HUES6 (cell line): ENCODE data around the gene LIG1.

Source experiments
- H3K27ac ChIP-seq: 2 replicates; pipeline ENCODE4 v1.7.0; 2013; ENCODE audit warnings: low read depth, mild to moderate bottlenecking, low read length, inconsistent platforms
- H3K27me3 ChIP-seq: 2 replicates; pipeline ENCODE4 v1.6.1; 2013; ENCODE audit warnings: low read length; ENCODE audit not compliant: control insufficient read depth, insufficient read depth
- H3K36me3 ChIP-seq: 2 replicates; pipeline ENCODE4 v1.6.1; 2013; ENCODE audit warnings: low read length; ENCODE audit not compliant: control insufficient read depth, insufficient read depth
- H3K4me1 ChIP-seq: 2 replicates; pipeline ENCODE4 v1.6.1; 2013; ENCODE audit warnings: low read length; ENCODE audit not compliant: control insufficient read depth, insufficient read depth
- H3K4me3 ChIP-seq: 2 replicates; pipeline ENCODE4 v1.5.1; 2013; ENCODE audit warnings: low read depth, low read length
- H3K9ac ChIP-seq: one replicate; pipeline ENCODE4 v1.6.1; 2013; ENCODE audit warnings: mild to moderate bottlenecking, low read length
- H3K9me3 ChIP-seq: 2 replicates; pipeline ENCODE4 v1.6.1; 2013; ENCODE audit warnings: low read depth, low read length; ENCODE audit not compliant: control insufficient read depth, insufficient read depth

The LIG1 gene

DNA sequence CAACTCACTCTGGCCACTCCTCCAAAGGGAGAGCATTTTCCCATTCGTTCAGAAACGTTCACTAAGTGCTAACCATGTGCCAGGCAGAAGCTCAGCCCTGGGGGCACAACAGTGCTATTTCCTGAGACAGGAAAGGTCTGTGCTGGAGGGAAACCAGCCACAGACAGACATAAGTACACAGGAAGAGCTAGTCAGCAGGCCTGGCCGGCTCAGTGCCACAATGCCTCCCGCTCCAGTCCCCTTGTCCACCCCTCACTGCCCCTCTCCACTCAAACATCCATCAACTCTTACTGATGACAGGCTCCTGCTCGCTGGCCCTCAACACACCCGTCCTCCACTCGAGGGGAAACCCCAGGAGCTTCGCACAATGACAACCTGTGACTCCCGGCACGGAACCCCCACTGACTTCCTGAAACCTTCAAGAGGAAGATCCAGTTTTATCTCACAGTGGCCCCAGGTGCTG is 48.2 kb downstream of the LIG1 start:
- Histone ChIP-seq H3K4me1 (no peaks in the 10 kb centered on the region), H3K27me3 (no peaks in the 10 kb centered on the region), H3K4me3 (no peak overlapping the region), H3K36me3 (peaks cover 81% of the 10 kb centered on the region), H3K9me3 (no peaks in the 10 kb centered on the region), H3K27ac (no peak overlapping the region), H3K9ac (no peak overlapping the region)

- no peak overlapping the region for H3K27ac ChIP-seq
- no peak overlapping the region for H3K4me3 ChIP-seq
- H3K9me3 ChIP-seq, result no peaks in the 10 kb centered on the region
- H3K4me1 ChIP-seq, result no peaks in the 10 kb centered on the region
- no peak overlapping the region for H3K9ac ChIP-seq
- H3K27me3 ChIP-seq, result no peaks in the 10 kb centered on the region
- H3K36me3 ChIP-seq, result peaks cover 81% of the 10 kb centered on the region
These were observed 49.1 kb downstream of the LIG1 start for GRCh38 chr19:48121066-48121465.

- Histone ChIP-seq H3K4me1 (no peaks in the 10 kb centered on the region), H3K4me3 (no peak overlapping the region), H3K36me3 (peaks cover 81% of the 10 kb centered on the region), H3K9ac (no peak overlapping the region), H3K27me3 (no peaks in the 10 kb centered on the region), H3K9me3 (no peaks in the 10 kb centered on the region), H3K27ac (no peak overlapping the region)
These were observed 49.6 kb downstream of the LIG1 start for GRCh38 chr19:48120505-48120904.

GRCh38 chr19:48118131-48118517 is 52.0 kb downstream of the LIG1 start:
- H3K27me3 ChIP-seq, result no peaks in the 10 kb centered on the region
- H3K27ac ChIP-seq, result no peak overlapping the region
- no peaks in the 10 kb centered on the region for H3K9me3 ChIP-seq
- H3K4me1 ChIP-seq, result no peaks in the 10 kb centered on the region
- H3K36me3 ChIP-seq, result peaks cover 70% of the 10 kb centered on the region
- no peak overlapping the region for H3K4me3 ChIP-seq
- no peak overlapping the region for H3K9ac ChIP-seq

DNA sequence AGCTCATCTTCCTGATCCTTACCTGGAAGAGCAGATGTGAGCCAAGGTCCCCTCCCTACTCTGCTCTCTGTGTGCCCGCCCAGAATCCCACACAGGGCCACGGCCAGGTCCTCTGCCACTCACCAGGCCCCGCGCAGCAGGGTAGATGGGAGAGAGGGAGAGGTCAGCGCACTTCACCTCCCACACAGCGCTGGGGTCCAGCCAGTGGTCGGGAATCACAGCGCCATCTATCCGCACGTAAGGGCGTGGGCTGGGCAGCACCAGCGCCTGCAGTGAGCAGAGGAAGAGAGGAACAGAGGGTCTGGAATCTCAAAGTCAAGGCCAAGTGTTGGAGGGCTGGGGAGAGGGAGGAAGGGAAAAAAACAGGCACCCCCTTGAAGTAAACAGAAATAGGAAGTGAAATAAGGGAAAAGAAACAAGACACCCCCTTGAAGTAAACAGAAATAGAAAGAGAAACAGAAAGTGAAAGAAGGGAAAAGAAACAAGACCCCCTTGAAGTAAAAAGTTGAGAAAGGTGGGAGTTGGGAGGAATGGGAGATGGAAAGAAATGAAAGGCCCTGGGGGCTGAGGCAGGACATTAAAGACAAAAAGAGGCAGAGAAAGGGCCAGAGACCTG is 52.5 kb downstream of the LIG1 start:
- Histone ChIP-seq H3K27ac (no peak overlapping the region), H3K27me3 (no peaks in the 10 kb centered on the region), H3K4me1 (no peaks in the 10 kb centered on the region), H3K36me3 (peaks cover 65% of the 10 kb centered on the region), H3K4me3 (no peak overlapping the region), H3K9me3 (no peaks in the 10 kb centered on the region), H3K9ac (no peak overlapping the region)

DNA sequence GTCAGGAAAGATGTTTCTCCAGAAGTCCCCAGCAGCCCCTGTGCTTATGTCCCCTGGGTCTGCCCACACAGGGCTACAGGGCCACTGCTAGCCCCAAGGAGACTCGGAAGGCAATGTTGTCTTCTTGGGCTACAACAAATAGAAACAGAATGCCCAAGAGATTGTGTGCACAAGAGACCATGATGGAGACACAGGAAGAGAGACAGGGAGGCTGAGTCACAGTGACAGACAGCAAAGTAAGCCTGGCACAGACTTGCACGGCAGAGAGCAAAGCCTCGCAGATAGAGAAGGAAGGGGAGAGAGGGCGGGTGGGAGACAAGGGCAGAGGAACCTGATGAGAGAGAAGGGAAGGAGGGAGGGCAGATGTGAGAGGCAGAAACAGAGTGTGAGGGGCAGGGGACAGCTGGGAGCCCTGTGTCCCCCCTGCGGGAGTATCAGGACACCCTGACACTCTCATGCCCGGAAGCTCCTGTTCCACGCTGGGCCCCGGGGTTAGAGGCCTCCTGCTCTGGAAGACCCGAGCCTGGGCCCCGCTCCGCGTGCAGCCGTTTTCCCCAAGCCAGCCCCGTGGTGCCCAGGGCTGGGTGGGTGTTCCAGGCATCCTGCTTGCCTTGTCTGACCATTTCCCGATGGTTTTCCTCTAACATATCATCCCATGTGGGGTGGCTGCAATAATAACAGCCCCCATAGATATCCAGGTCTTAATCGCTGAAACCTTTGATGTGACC is 56.8 kb downstream of the LIG1 start:
- Histone ChIP-seq H3K36me3 (peaks cover 30% of the 10 kb centered on the region), H3K9me3 (no peaks in the 10 kb centered on the region), H3K27me3 (peaks cover 2% of the 10 kb centered on the region; the same call in 1 of the 2 replicates), H3K4me3 (no peak overlapping the region), H3K9ac (no peak overlapping the region), H3K27ac (no peak overlapping the region), H3K4me1 (no peaks in the 10 kb centered on the region; the same call in 1 of the 2 replicates)

GRCh38 chr19:48111280-48111679 is 58.9 kb downstream of the LIG1 start:
- H3K9me3 ChIP-seq, result no peaks in the 10 kb centered on the region
- H3K36me3 ChIP-seq, result peaks cover 14% of the 10 kb centered on the region
- peaks cover 6% of the 10 kb centered on the region; the same call in 1 of the 2 replicates for H3K27me3 ChIP-seq
- no peaks in the 10 kb centered on the region; the same call in 1 of the 2 replicates for H3K4me1 ChIP-seq
- no peak overlapping the region for H3K27ac ChIP-seq
- H3K4me3 ChIP-seq, result no peak overlapping the region
- H3K9ac ChIP-seq, result no peak overlapping the region

DNA sequence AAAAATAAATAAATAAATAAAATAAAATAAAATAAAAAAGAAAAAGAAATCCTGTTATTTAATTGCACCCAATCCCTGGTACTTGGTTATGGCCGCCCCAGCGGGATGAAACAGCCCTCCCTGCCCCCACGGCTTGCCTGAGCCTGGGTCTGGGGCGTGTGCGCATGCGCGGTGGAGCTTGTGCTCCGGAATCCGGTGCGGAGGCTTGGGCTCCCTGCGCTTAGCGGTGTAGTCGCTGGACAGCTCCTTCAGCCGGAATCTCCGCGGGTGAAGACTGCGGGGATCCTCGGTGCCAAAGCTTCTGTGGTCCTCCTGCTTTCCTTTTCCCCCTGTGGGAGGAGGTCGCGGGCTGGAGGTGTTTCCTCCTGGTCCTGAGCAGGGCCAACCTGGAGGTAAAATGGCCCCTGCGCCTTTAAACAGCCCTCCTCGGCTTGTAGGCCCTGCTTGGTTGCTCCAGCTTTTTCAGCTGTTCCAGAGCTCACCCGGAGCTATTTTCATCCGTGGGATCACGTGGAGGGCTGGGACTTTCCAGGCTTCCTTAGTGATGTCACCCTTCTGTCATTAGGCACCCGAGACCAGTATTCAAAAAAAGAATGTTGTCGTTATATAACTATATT is 59.7 kb downstream of the LIG1 start, which contains the start of gene PLA2G4C:
PLA2G4C (minus strand) TSS at position 468 of the 617 bp plus-strand sequence. CDS start 4,288 bp downstream, outside the sequence.
- H3K9ac ChIP-seq, result peak within 1 kb of the TSS; percentile 61
- no peaks in the 10 kb centered on the region; the same call in 1 of the 2 replicates for H3K4me1 ChIP-seq
- H3K27me3 ChIP-seq, result peaks cover 6% of the 10 kb centered on the region; the same call in 1 of the 2 replicates
- no peaks in the 10 kb centered on the region for H3K9me3 ChIP-seq
- H3K36me3 ChIP-seq, result peaks cover 9% of the 10 kb centered on the region; the same call in 1 of the 2 replicates
- no peak within 1 kb of the TSS for H3K27ac ChIP-seq
- H3K4me3 ChIP-seq, result peak within 1 kb of the TSS; percentile 53

GRCh38 chr19:48108997-48109782 is 61.0 kb downstream of the LIG1 start:
- no peaks in the 10 kb centered on the region; the same call in 1 of the 2 replicates for H3K4me1 ChIP-seq
- H3K27me3 ChIP-seq, result peaks cover 6% of the 10 kb centered on the region; the same call in 1 of the 2 replicates
- H3K36me3 ChIP-seq, result peaks cover under 1% of the 10 kb centered on the region; the same call in 1 of the 2 replicates
- no peaks in the 10 kb centered on the region for H3K9me3 ChIP-seq
- no peak overlapping the region for H3K9ac ChIP-seq
- H3K4me3 ChIP-seq, result no peak overlapping the region
- no peak overlapping the region for H3K27ac ChIP-seq

GRCh38 chr19:48103922-48104321 is 66.2 kb downstream of the LIG1 start:
- Histone ChIP-seq H3K27me3 (peaks cover 6% of the 10 kb centered on the region; the same call in 1 of the 2 replicates), H3K9ac (no peak overlapping the region), H3K36me3 (no peaks in the 10 kb centered on the region), H3K4me1 (no peaks in the 10 kb centered on the region), H3K4me3 (no peak overlapping the region), H3K9me3 (no peaks in the 10 kb centered on the region), H3K27ac (no peak overlapping the region)
